Loucy (cell line): Measurements from ENCODE around the gene CDK3.

Experiments
- H2AFZ ChIP-seq: fragments of 200-600 bp; sonication (generic); 2 replicates; pipeline ENCODE4 v1.6.0; 2016; ENCODE audit warnings: antibody characterized with exemption, mild to moderate bottlenecking, low read length, moderate library complexity
- H3F3A ChIP-seq: fragments of 200-600 bp; 2 replicates; pipeline ENCODE4 v1.6.0; 2016; ENCODE audit warnings: antibody characterized with exemption, low read depth, mild to moderate bottlenecking
- H3K27me3 ChIP-seq: fragments of 200-600 bp; sonication (generic); 2 replicates; pipeline ENCODE4 v1.6.1; 2014; ENCODE audit warnings: low read length, mild to moderate bottlenecking; ENCODE audit not compliant: insufficient read depth, poor library complexity, severe bottlenecking
- H3K36me3 ChIP-seq: fragments of 200-600 bp; sonication (generic); 2 replicates; pipeline ENCODE4 v1.6.1; 2016; ENCODE audit warnings: low read length; ENCODE audit not compliant: insufficient read depth
- H3K4me1 ChIP-seq: fragments of 200-600 bp; sonication (generic); 2 replicates; pipeline ENCODE4 v1.5.1; 2014; ENCODE audit warnings: low read length, mild to moderate bottlenecking; ENCODE audit not compliant: insufficient read depth, poor library complexity, severe bottlenecking
- H3K4me2 ChIP-seq: fragments of 200-600 bp; sonication (generic); 2 replicates; pipeline ENCODE4 v1.6.0; 2014; ENCODE audit warnings: antibody characterized with exemption, low read length, low read depth, mild to moderate bottlenecking; ENCODE audit not compliant: poor library complexity, severe bottlenecking
- H3K4me3 ChIP-seq: fragments of 200-600 bp; sonication (generic); 2 replicates; pipeline ENCODE4 v1.5.1; 2014; ENCODE audit warnings: low read length, mild to moderate bottlenecking, mixed read lengths; ENCODE audit not compliant: poor library complexity, severe bottlenecking
- H3K79me2 ChIP-seq: fragments of 200-600 bp; sonication (generic); 2 replicates; pipeline ENCODE4 v1.6.1; 2014; ENCODE audit warnings: low read length; ENCODE audit not compliant: insufficient read depth
- H3K9ac ChIP-seq: fragments of 200-600 bp; sonication (generic); 2 replicates; pipeline ENCODE4 v1.6.0; 2014; ENCODE audit warnings: mild to moderate bottlenecking, low read depth, low read length, moderate library complexity; ENCODE audit not compliant: poor library complexity, severe bottlenecking
- H3K9me2 ChIP-seq: fragments of 200-600 bp; sonication (generic); replicated peaks from 2 replicates; pipeline ENCODE4 v1.6.1; 2016; ENCODE audit warnings: low read depth, low read length, mixed read lengths
- H3K9me3 ChIP-seq: fragments of 200-600 bp; sonication (generic); 2 replicates; pipeline ENCODE4 v1.6.1; 2014; ENCODE audit warnings: mild to moderate bottlenecking, antibody characterized with exemption, low read length, low read depth; ENCODE audit not compliant: insufficient read depth
- H4K20me1 ChIP-seq: fragments of 200-600 bp; sonication (generic); 2 replicates; pipeline ENCODE4 v1.6.0; 2014; ENCODE audit warnings: antibody characterized with exemption, low read length, mild to moderate bottlenecking; ENCODE audit not compliant: insufficient read depth, poor library complexity, severe bottlenecking
- CTCF ChIP-seq: fragments of 200-600 bp; sonication (generic); conservative IDR thresholded peaks from 2 replicates; pipeline ENCODE4 v1.5.1; 2014; ENCODE audit warnings: mild to moderate bottlenecking, antibody characterized with exemption, low read length
- EZH2phosphoT487 ChIP-seq: fragments of 200-600 bp; IDR thresholded peaks from 2 replicates; pipeline ENCODE4 v1.6.1; 2018; ENCODE audit warnings: antibody characterized with exemption, mild to moderate bottlenecking, moderate library complexity, borderline replicate concordance

Gene CDK3

GRCh38 chr17:76009447-76009846, 8.8 kb downstream of the CDK3 start:
- Histone ChIP-seq H3K9me3 (no peaks in the 10 kb centered on the region), H3K9ac (no peak overlapping the region), H3K9me2 (no peaks in the 10 kb centered on the region), H3K27me3 (no peaks in the 10 kb centered on the region), H3K4me2 (no peak overlapping the region), H3F3A (no peaks in the 10 kb centered on the region), H3K79me2 (no peaks in the 10 kb centered on the region), H3K4me3 (no peak overlapping the region), H3K36me3 (no peaks in the 10 kb centered on the region), H3K4me1 (peaks cover 16% of the 10 kb centered on the region), H2AFZ (no peak overlapping the region), H4K20me1 (no peaks in the 10 kb centered on the region)
- TF ChIP-seq CTCF (no peak), EZH2phosphoT487 (no peak)

- no peak overlapping the region for H3K4me2 ChIP-seq
- H3K9ac ChIP-seq: no peak overlapping the region
- H3K79me2 ChIP-seq: no peaks in the 10 kb centered on the region
- no peak for TF ChIP-seq EZH2phosphoT487
- TF ChIP-seq CTCF: no peak
- peaks cover 13% of the 10 kb centered on the region for H3K4me1 ChIP-seq
- H3K36me3 ChIP-seq: no peaks in the 10 kb centered on the region
- no peaks in the 10 kb centered on the region for H3F3A ChIP-seq
- no peaks in the 10 kb centered on the region for H3K27me3 ChIP-seq
- H3K9me2 ChIP-seq: no peaks in the 10 kb centered on the region
- H3K9me3 ChIP-seq: no peaks in the 10 kb centered on the region
- H3K4me3 ChIP-seq: no peak overlapping the region
- H2AFZ ChIP-seq: no peak overlapping the region
- H4K20me1 ChIP-seq: no peaks in the 10 kb centered on the region
Observed at GRCh38 chr17:76009969-76010661, 9.5 kb downstream of the CDK3 start.

- TF ChIP-seq EZH2phosphoT487: no peak
- no peak for TF ChIP-seq CTCF
- no peaks in the 10 kb centered on the region for H3F3A ChIP-seq
- peaks cover 5% of the 10 kb centered on the region for H3K4me1 ChIP-seq
- H2AFZ ChIP-seq: no peak overlapping the region
- no peak overlapping the region for H3K4me2 ChIP-seq
- H3K79me2 ChIP-seq: no peaks in the 10 kb centered on the region
- no peaks in the 10 kb centered on the region for H4K20me1 ChIP-seq
- no peaks in the 10 kb centered on the region for H3K36me3 ChIP-seq
- H3K4me3 ChIP-seq: no peak overlapping the region
- no peaks in the 10 kb centered on the region for H3K9me2 ChIP-seq
- H3K9me3 ChIP-seq: no peaks in the 10 kb centered on the region
- no peaks in the 10 kb centered on the region for H3K27me3 ChIP-seq
- no peak overlapping the region for H3K9ac ChIP-seq
Observed at GRCh38 chr17:76011951-76012350, 11.3 kb downstream of the CDK3 start.
